GM21825 (cell line): ENCODE results near the gene RBM38.

Source experiments
- ATAC-seq: cut with Tn5 transposase; IDR thresholded peaks from one replicate; pipeline ENCODE4 v1.9.1; 2021; ENCODE audit warnings: mild to moderate bottlenecking, moderate library complexity; ENCODE audit not compliant: unreplicated experiment

Gene RBM38

GRCh38 chr20:57433657-57434389, 42.6 kb downstream of the RBM38 start:
- ATAC-seq, result no peak

GRCh38 chr20:57434390-57434700, 43.1 kb downstream of the RBM38 start:
- ATAC-seq, result no peak

GRCh38 chr20:57435105-57435497, 43.9 kb downstream of the RBM38 start:
- ATAC-seq, result no peak

GRCh38 chr20:57435498-57436222, 44.5 kb downstream of the RBM38 start:
- ATAC-seq, result no peak

- no peak for ATAC-seq
These were observed 45.0 kb downstream of the RBM38 start for GRCh38 chr20:57436223-57436545.

GRCh38 chr20:57437267-57437666, 46.1 kb downstream of the RBM38 start:
- ATAC-seq, result no peak

GRCh38 chr20:57437672-57438330, 46.6 kb downstream of the RBM38 start:
- ATAC-seq, result no peak

- ATAC-seq, result no peak
These were observed 47.4 kb downstream of the RBM38 start for GRCh38 chr20:57438552-57438951.

GRCh38 chr20:57439432-57439831, 48.2 kb downstream of the RBM38 start:
- ATAC-seq, result no peak

- no peak for ATAC-seq
These were observed 48.8 kb downstream of the RBM38 start for GRCh38 chr20:57439993-57440392.

- no peak for ATAC-seq
These were observed 49.7 kb downstream of the RBM38 start for GRCh38 chr20:57440678-57441509.

- ATAC-seq, result no peak
These were observed 50.4 kb downstream of the RBM38 start for GRCh38 chr20:57441510-57442154.

GRCh38 chr20:57442158-57442887, 51.1 kb downstream of the RBM38 start:
- no peak for ATAC-seq

- ATAC-seq, result no peak
These were observed 51.7 kb downstream of the RBM38 start for GRCh38 chr20:57442888-57443239.

GRCh38 chr20:57443349-57444265, 52.4 kb downstream of the RBM38 start:
- no peak for ATAC-seq

- no peak for ATAC-seq
These were observed 53.3 kb downstream of the RBM38 start for GRCh38 chr20:57444394-57445048.

GRCh38 chr20:57445298-57445697, 54.1 kb downstream of the RBM38 start:
- ATAC-seq, result no peak

- no peak for ATAC-seq
These were observed 54.6 kb downstream of the RBM38 start for GRCh38 chr20:57445774-57446173.
